Mesothelial cell of epicardium (in vitro differentiated cells): ENCODE measurements around the gene PTAR1. TPM values are rescaled to one million over a fixed set of nuclear protein-coding genes. Genes with fewer than 3 reads are reported as not detected.

ENCODE experiments used
- DNase-seq, 2 experiments: peaks; one replicate each; pipeline ENCODE4 v3.0.0; 2021; ENCODE audit warnings: low spot score in 2 of 2; ENCODE audit not compliant: unreplicated experiment in 2 of 2
- H3K27ac Mint-ChIP-seq: 2 replicates; pipeline ENCODE4 v1.8.0; 2021; ENCODE audit warnings: mixed read lengths
- H3K27me3 Mint-ChIP-seq: 2 replicates; pipeline ENCODE4 v1.8.0; 2021; ENCODE audit warnings: low read depth, mixed read lengths
- H3K36me3 Mint-ChIP-seq: 2 replicates; pipeline ENCODE4 v1.8.0; 2021; ENCODE audit warnings: mixed read lengths
- H3K4me1 Mint-ChIP-seq: 2 replicates; pipeline ENCODE4 v1.8.0; 2021; ENCODE audit warnings: mixed read lengths
- H3K4me3 Mint-ChIP-seq: 2 replicates; pipeline ENCODE4 v1.8.0; 2021; ENCODE audit warnings: mild to moderate bottlenecking, moderate library complexity, mixed read lengths
- H3K9me3 Mint-ChIP-seq: 2 replicates; pipeline ENCODE4 v1.8.0; 2021; ENCODE audit warnings: mixed read lengths
- total RNA-seq: library from RNA; stranded (reverse); gene quantifications from 3 replicates; pipeline ENCODE4 v1.2.1, GENCODE V29; 2021
- TF ChIP-seq, protein P1 (sequence below): fragments of 200-600 bp; sonication (generic); IDR thresholded peaks from one replicate; pipeline ENCODE4 v1.5.0; 2021; ENCODE audit warnings: antibody characterized with exemption; ENCODE audit not compliant: unreplicated experiment

Gene PTAR1
- total RNA-seq, 1 donor from 2014 or later = 59.7 TPM

DNA sequence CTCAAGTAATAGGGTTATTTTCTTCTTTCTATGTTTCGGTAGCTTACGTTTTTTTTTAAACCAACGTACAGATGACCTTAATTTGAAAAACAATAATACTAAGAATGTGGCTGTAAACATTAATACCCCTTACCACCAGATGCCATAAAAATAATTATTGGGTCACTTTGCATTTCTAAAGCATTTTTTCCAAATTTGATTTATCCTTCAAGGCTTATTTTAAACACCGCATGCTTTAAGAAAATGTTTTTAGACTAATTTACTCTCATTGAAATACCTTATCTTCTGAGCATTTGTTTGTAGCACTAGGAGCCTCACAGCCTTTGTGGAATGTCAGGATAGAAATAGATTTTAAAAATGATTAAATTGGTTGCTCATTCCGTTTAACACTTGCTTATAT lies 81.9 kb downstream of the PTAR1 start:
- DNase-seq = no peak
- TF ChIP-seq, protein P1, sequence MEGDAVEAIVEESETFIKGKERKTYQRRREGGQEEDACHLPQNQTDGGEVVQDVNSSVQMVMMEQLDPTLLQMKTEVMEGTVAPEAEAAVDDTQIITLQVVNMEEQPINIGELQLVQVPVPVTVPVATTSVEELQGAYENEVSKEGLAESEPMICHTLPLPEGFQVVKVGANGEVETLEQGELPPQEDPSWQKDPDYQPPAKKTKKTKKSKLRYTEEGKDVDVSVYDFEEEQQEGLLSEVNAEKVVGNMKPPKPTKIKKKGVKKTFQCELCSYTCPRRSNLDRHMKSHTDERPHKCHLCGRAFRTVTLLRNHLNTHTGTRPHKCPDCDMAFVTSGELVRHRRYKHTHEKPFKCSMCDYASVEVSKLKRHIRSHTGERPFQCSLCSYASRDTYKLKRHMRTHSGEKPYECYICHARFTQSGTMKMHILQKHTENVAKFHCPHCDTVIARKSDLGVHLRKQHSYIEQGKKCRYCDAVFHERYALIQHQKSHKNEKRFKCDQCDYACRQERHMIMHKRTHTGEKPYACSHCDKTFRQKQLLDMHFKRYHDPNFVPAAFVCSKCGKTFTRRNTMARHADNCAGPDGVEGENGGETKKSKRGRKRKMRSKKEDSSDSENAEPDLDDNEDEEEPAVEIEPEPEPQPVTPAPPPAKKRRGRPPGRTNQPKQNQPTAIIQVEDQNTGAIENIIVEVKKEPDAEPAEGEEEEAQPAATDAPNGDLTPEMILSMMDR = no peak

DNA sequence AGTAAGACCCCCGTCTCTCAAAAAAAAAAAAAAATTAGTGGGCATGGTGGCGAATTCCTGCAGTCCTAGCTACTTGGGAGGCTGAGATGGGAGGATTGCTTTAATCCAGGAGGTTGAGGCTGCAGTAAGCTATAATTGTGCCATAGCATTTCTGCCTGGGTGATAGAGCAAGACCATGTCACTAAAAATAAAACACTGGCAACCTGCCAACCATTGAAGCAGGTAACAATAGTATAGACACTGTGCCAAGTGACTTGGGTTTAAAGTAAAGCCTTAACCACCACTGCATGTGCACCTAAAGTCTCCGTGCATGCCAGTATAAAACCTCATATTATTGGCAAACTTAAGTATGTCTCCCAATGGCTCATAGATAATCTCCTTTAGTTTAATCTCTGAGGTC lies 84.2 kb downstream of the PTAR1 start:
- H3K9me3 Mint-ChIP-seq = no peaks in the 10 kb centered on the region
- TF ChIP-seq, protein P1 = no peak
- H3K4me3 Mint-ChIP-seq = no peak overlapping the region
- no peaks in the 10 kb centered on the region for H3K36me3 Mint-ChIP-seq
- H3K4me1 Mint-ChIP-seq = peaks cover 50% of the 10 kb centered on the region
- DNase-seq = no peak
- H3K27me3 Mint-ChIP-seq = no peaks in the 10 kb centered on the region
- peak overlapping the region; percentile 87 for H3K27ac Mint-ChIP-seq

More for the DNA sequence above, 81.9 kb downstream of the PTAR1 start:
- Mint-ChIP-seq H3K4me1 (peaks cover 36% of the 10 kb centered on the region), H3K9me3 (no peaks in the 10 kb centered on the region), H3K27me3 (no peaks in the 10 kb centered on the region), H3K27ac (no peak overlapping the region), H3K36me3 (no peaks in the 10 kb centered on the region), H3K4me3 (no peak overlapping the region)

DNA sequence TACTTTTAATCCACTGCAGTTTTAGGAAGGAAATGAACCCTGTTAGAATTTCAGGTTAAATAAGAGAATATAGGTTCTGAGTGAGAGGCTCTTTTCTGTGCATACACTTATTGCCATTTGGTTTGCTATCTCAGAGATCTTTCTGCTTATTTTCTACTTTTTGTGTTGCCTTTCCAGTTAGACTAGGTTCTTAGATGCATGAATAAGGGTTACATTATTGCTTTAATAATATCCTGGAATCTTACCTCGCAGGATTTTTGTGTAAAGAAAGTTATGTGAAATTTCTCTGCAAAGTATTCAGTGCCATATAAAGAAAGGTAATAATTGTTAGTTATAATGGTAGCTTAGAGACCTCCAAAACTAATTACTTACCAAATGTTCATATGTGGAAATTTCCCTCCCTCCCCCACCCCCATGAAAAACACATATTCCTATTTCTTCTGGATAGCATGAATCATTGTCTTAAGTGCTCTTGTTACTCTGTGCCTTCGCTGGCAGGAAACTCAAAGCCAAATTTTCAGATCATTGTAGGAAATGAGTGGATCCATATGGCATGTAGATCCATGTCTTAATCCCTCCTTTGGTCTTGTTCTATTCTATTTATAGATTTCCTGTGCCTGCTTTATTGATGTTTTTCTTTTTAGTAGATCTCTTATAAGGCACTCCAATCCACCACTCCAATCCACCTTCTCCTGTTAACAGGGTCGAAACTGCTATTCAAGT lies 84.9 kb downstream of the PTAR1 start:
- H3K4me1 Mint-ChIP-seq = peaks cover 54% of the 10 kb centered on the region
- H3K9me3 Mint-ChIP-seq = no peaks in the 10 kb centered on the region
- H3K27me3 Mint-ChIP-seq = no peaks in the 10 kb centered on the region
- H3K36me3 Mint-ChIP-seq = no peaks in the 10 kb centered on the region
- DNase-seq = no peak
- peak overlapping the region; percentile 27 for H3K4me3 Mint-ChIP-seq
- TF ChIP-seq, protein P1 = no peak
- H3K27ac Mint-ChIP-seq = peak overlapping the region; percentile 88

DNA sequence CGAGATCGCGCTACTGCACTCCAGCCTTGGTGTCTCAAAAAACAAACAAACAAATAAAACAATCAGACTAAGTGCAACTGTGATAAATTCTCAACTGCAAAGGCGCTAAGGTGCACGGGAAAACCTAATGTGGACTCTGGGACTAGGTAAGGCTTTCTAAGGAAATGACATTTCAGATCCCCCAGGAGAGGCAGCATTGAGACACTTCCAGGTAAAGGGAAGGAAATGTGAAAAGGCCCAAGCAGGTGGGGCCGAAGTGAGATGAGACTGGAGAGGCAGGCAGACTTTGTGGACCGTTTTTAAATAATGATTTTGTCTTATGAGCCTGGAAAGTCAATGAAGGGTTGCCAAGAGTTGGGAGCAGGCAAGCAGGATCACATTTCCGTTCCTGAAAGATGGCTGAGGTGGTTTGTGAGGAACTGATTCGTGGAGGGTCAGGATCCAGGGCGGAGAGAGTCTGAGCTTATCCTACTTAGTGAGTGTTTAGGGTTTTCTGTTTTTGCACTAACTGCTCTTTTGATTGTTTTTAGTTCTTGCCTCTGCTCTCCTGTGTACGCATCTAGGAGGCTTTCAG lies 85.6 kb downstream of the PTAR1 start:
- Mint-ChIP-seq H3K9me3 (no peaks in the 10 kb centered on the region), H3K27ac (peak overlapping the region; percentile 88), H3K36me3 (no peaks in the 10 kb centered on the region), H3K4me3 (peak overlapping the region; percentile 39), H3K27me3 (no peaks in the 10 kb centered on the region), H3K4me1 (peaks cover 48% of the 10 kb centered on the region)
- TF ChIP-seq, protein P1 = no peak
- no peak for DNase-seq

DNA sequence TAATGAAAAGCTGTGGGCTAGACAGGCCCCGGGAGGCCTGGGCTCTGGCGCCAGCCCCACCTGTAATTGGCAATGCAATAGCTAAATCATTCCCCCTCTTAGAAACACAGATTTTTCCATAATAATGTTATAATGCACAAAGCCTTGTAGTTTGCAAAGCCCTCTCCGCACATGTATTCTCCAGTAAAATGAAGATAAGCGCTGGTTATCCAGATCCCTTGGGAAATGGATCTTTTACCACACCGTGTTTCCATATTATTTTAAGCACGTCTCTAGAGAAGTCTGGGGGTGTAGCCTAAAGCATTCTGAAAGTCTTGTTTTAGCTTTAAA lies 86.5 kb downstream of the PTAR1 start:
- TF ChIP-seq, protein P1 = no peak
- DNase-seq = no peak
- Mint-ChIP-seq H3K9me3 (no peaks in the 10 kb centered on the region), H3K36me3 (no peaks in the 10 kb centered on the region), H3K4me3 (peak overlapping the region; percentile 77), H3K27ac (peak overlapping the region; percentile 71), H3K27me3 (no peaks in the 10 kb centered on the region), H3K4me1 (peaks cover 42% of the 10 kb centered on the region)
